ENCODE data around the gene ZGPAT.

GRCh38 chr20:63735859-63736718, 28.2 kb downstream of the ZGPAT start, which contains the start of gene LIME1:
- TF ChIP-seq, protein P1, sequence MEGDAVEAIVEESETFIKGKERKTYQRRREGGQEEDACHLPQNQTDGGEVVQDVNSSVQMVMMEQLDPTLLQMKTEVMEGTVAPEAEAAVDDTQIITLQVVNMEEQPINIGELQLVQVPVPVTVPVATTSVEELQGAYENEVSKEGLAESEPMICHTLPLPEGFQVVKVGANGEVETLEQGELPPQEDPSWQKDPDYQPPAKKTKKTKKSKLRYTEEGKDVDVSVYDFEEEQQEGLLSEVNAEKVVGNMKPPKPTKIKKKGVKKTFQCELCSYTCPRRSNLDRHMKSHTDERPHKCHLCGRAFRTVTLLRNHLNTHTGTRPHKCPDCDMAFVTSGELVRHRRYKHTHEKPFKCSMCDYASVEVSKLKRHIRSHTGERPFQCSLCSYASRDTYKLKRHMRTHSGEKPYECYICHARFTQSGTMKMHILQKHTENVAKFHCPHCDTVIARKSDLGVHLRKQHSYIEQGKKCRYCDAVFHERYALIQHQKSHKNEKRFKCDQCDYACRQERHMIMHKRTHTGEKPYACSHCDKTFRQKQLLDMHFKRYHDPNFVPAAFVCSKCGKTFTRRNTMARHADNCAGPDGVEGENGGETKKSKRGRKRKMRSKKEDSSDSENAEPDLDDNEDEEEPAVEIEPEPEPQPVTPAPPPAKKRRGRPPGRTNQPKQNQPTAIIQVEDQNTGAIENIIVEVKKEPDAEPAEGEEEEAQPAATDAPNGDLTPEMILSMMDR (IDR thresholded peaks at IDR 0.05; ENCODE audit: low read length): 0 out of 2 replicates have a peak, but pooled peaks have one; percentile 18
- TF ChIP-seq EZH2 (IDR thresholded peaks at IDR 0.05; ENCODE audit: borderline replicate concordance, low read length): no peak
